ENCODE data around the gene DTNA. TPM values are rescaled to one million over a fixed set of nuclear protein-coding genes. Genes with fewer than 3 reads are reported as not detected.
A peak's percentile ranks its signal among the peaks of the same experiment; 100 is the strongest.

DTNA gene
- total RNA-seq, 1 donor from 2014 or later = 1.6 TPM

DNA sequence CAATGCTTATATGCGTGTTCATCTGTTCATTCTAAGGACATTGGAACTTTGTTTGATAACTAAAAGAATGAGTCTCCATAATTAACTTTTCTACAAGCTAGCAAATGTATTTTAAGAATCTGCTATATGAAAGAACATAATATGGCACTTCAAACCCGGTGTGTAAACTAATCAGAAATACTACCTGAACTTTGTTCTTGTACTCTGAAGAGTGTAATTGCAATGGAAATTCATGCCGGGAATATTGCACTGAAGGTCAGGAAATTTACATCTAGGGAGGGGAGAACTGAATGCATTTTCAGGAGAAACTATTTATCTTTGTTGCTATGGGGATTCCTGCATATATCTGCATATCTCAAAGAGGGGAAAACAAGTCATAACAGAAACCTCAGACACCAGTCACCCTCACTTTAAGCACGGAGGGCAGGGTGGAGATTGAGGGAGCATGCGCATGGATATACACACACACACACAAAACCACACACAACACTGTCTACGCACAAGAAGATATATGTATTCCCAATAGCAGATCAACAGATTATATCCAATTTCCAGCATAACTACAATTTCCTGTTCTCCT is 76.2 kb downstream of the DTNA start:
- no peak for DNase-seq (ENCODE audit: low read depth)
- FAIRE-seq = no peak
- H3K27me3 ChIP-seq (ENCODE audit: control insufficient read depth, insufficient read depth, low read length) = no peaks in the 10 kb centered on the region
- no peak overlapping the region for H3K4me3 ChIP-seq (ENCODE audit: low read depth, low read length)
- TF ChIP-seq, protein P1, sequence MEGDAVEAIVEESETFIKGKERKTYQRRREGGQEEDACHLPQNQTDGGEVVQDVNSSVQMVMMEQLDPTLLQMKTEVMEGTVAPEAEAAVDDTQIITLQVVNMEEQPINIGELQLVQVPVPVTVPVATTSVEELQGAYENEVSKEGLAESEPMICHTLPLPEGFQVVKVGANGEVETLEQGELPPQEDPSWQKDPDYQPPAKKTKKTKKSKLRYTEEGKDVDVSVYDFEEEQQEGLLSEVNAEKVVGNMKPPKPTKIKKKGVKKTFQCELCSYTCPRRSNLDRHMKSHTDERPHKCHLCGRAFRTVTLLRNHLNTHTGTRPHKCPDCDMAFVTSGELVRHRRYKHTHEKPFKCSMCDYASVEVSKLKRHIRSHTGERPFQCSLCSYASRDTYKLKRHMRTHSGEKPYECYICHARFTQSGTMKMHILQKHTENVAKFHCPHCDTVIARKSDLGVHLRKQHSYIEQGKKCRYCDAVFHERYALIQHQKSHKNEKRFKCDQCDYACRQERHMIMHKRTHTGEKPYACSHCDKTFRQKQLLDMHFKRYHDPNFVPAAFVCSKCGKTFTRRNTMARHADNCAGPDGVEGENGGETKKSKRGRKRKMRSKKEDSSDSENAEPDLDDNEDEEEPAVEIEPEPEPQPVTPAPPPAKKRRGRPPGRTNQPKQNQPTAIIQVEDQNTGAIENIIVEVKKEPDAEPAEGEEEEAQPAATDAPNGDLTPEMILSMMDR (IDR thresholded peaks at IDR 0.05; ENCODE audit: insufficient read depth, low read length, severe bottlenecking) = no peak
- no peaks in the 10 kb centered on the region for H3K36me3 ChIP-seq (ENCODE audit: control insufficient read depth, insufficient read depth, low read length)

DNA sequence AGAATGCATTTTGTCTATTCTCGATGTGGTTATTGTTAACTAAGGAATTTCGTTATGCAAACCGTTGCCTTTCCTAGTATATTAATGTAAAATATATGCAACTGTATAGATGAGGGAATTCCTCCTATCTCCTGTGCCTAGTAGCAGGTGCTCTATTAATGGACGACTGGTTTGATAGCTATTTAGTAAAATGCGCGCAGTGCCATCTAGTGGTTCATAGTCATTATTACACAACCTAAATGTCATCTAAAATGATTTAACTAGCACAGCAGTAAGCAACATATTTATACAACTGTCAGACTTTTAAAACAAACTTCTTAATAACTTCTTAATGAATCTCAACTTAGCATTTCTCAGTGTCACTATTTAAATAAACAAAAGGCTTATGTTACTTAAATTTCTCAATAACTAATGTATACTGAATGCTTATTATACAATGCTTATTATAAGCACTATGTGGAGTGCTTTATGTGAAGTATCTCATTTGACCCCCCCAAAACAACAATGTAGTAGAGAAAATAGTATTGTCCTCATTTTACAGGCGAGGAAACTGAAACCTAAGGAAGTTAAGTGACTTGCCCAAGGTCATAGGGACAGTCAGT is 77.9 kb downstream of the DTNA start:
- Histone ChIP-seq H3K36me3 (ENCODE audit: control insufficient read depth, insufficient read depth, low read length) (no peaks in the 10 kb centered on the region), H3K27me3 (ENCODE audit: control insufficient read depth, insufficient read depth, low read length) (no peaks in the 10 kb centered on the region), H3K4me3 (ENCODE audit: low read depth, low read length) (no peak overlapping the region)
- TF ChIP-seq, protein P1 (IDR thresholded peaks at IDR 0.05; ENCODE audit: insufficient read depth, low read length, severe bottlenecking) = peak; percentile 43
- DNase-seq (ENCODE audit: low read depth) = peak; percentile 63
- no peak for FAIRE-seq

DNA sequence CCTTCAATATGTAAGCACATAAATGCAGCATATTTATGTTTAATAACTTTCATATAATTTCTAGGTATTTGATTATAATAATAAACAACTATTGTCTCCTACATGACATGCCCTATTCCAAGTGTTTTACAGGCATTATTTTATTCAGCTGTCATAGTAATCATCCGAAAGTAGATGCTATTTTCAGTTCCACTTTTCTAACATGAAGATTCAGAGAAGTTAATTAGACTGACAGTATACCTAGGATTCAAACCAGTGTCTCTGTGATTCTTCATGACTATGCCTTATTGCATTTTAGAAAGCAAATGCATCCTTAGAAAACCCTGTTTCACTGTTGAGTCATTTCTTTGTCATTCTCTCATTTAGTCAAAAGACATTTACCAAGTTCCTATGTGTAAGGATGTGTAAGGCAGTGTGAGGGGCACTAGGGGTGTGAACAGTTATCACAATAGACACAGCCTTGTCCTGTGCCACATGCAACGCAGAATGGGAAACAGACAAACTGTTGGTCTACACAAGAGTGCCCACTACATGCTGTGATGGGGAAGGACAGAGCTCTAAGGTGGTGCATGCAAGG is 79.8 kb downstream of the DTNA start:
- Histone ChIP-seq H3K27me3 (ENCODE audit: control insufficient read depth, insufficient read depth, low read length) (no peaks in the 10 kb centered on the region), H3K36me3 (ENCODE audit: control insufficient read depth, insufficient read depth, low read length) (no peaks in the 10 kb centered on the region), H3K4me3 (ENCODE audit: low read depth, low read length) (no peak overlapping the region)
- DNase-seq (ENCODE audit: low read depth) (peak; percentile 30), FAIRE-seq (no peak)
- TF ChIP-seq, protein P1 (IDR thresholded peaks at IDR 0.05; ENCODE audit: insufficient read depth, low read length, severe bottlenecking) = no peak

DNA sequence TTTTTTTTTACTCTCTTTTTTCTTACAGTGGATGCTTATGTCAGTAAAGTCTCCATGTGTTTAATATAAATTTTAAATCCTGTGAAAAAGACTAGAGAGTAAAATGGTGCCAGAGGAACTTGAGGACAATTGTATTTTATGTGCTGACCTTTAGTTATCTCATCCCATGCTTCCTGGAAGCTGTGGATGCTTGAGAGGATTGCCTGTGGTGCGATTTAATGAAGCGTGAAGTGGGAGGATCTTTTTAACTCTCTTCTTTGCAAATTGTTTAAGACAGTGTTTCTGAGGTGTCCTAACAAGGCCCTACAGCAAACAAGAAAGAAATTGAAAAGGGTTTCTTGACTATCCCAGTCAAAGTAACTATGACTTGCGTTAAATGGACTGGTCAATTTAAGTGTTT is 84.2 kb downstream of the DTNA start:
- no peaks in the 10 kb centered on the region for H3K27me3 ChIP-seq (ENCODE audit: control insufficient read depth, insufficient read depth, low read length)
- DNase-seq (ENCODE audit: low read depth) = no peak

DNA sequence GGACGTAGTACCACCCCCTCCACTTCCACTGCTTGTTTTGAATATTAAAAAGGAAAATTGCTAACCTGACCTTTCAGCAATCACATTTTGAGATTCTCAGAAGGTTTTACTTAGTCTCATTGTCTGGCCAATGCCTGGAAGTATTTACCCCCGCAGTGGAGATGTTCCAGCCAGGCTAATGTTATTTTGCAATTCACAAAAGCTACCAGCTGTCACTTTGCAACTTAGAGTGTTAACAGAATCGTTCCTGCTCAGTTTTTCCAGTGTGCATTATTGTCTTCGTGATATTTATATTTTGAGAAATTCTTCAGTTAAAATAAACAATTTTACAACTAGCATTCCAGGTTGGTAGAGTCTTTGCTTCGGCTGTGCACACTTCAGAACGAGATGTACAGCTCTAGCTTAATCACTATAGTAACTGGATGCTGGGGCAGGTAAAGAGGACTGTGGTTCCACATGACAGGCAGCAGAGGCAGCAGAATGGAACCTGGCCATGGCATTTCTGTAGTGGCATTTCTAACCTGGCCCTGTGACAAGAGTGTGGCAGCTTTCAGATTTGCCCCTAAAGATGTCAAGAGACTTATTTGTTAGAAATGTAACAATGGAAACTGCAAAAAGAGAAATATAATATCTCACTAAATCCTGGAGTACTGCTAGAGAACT is 85.1 kb downstream of the DTNA start:
- no peak for DNase-seq (ENCODE audit: low read depth)
- Histone ChIP-seq H3K36me3 (ENCODE audit: control insufficient read depth, insufficient read depth, low read length) (no peaks in the 10 kb centered on the region), H3K27me3 (ENCODE audit: control insufficient read depth, insufficient read depth, low read length) (no peaks in the 10 kb centered on the region), H3K4me3 (ENCODE audit: low read depth, low read length) (no peak overlapping the region)
- TF ChIP-seq, protein P1 (IDR thresholded peaks at IDR 0.05; ENCODE audit: insufficient read depth, low read length, severe bottlenecking) = no peak
- no peak for FAIRE-seq

More for the DNA sequence above, 84.2 kb downstream of the DTNA start:
- Histone ChIP-seq H3K36me3 (ENCODE audit: control insufficient read depth, insufficient read depth, low read length) (no peaks in the 10 kb centered on the region), H3K4me3 (ENCODE audit: low read depth, low read length) (no peak overlapping the region)
- TF ChIP-seq, protein P1 (IDR thresholded peaks at IDR 0.05; ENCODE audit: insufficient read depth, low read length, severe bottlenecking) = no peak
- no peak for FAIRE-seq
